WTC11 (cell line): ENCODE results near the gene TMEM184A. TPM values are rescaled to one million over a fixed set of nuclear protein-coding genes. Genes with fewer than 3 reads are reported as not detected.

Experiments used
- ATAC-seq: fragments of 200-7000 bp; cut with Tn5 transposase; 2 replicates; pipeline ENCODE4 v1.10.0; 2021; ENCODE audit warnings: mild to moderate bottlenecking, moderate library complexity
- CTCF ChIA-PET: fragments of 300-600 bp; sonication (Branson Sonifier 250); formaldehyde crosslinking; loops from one replicate; lab custom pipeline; 2021; ENCODE audit warnings: antibody characterized with exemption; lab: Charles Lee
- POLR2A ChIA-PET: fragments of 350-600 bp; sonication (Branson Sonifier 250); formaldehyde crosslinking; loops from one replicate; lab custom pipeline; 2021; ENCODE audit warnings: antibody characterized with exemption; lab: Charles Lee
- DNase-seq: peaks from one replicate; pipeline ENCODE4 v3.0.0; 2021; ENCODE audit warnings: low spot score
- H3K27ac Mint-ChIP-seq: 2 replicates; pipeline ENCODE4 v1.8.0; 2021; ENCODE audit warnings: mixed read lengths
- H3K27me3 Mint-ChIP-seq: 2 replicates; pipeline ENCODE4 v1.8.0; 2021; ENCODE audit warnings: low read depth, mild to moderate bottlenecking, moderate library complexity, mixed read lengths
- H3K36me3 Mint-ChIP-seq: 2 replicates; pipeline ENCODE4 v1.8.0; 2021; ENCODE audit warnings: mixed read lengths
- H3K4me1 Mint-ChIP-seq: 2 replicates; pipeline ENCODE4 v1.8.0; 2022; ENCODE audit warnings: mixed read lengths
- H3K4me3 Mint-ChIP-seq: 2 replicates; pipeline ENCODE4 v1.8.0; 2021; ENCODE audit warnings: mild to moderate bottlenecking, moderate library complexity, mixed read lengths
- H3K9me3 Mint-ChIP-seq: 2 replicates; pipeline ENCODE4 v1.8.0; 2021; ENCODE audit warnings: mixed read lengths
- E2F4 ChIP-seq: sonication (generic); formaldehyde crosslinking; IDR thresholded peaks from 2 replicates; pipeline ENCODE4 v1.8.1; 2022; ENCODE audit warnings: low read depth, mild to moderate bottlenecking, moderate library complexity, missing genetic modification reagents, borderline replicate concordance
- HMGA2 ChIP-seq: fragments of 250-450 bp; sonication (Bioruptor Pico); IDR thresholded peaks from 2 replicates; pipeline ENCODE4 v1.4.0; 2021; ENCODE audit warnings: mild to moderate bottlenecking, moderate library complexity
- JUN ChIP-seq: sonication (generic); formaldehyde crosslinking; IDR thresholded peaks from 2 replicates; pipeline ENCODE4 v1.8.0; 2023; ENCODE audit warnings: mild to moderate bottlenecking, missing genetic modification reagents
- MAX ChIP-seq: sonication (generic); formaldehyde crosslinking; IDR thresholded peaks from 2 replicates; pipeline ENCODE4 v1.8.0; 2022; ENCODE audit warnings: mild to moderate bottlenecking, missing genetic modification reagents
- MLX ChIP-seq: sonication (generic); formaldehyde crosslinking; IDR thresholded peaks from 2 replicates; pipeline ENCODE4 v1.8.1; 2023; ENCODE audit warnings: mild to moderate bottlenecking, missing genetic modification reagents, moderate library complexity
- NR2C2 ChIP-seq: sonication (generic); formaldehyde crosslinking; IDR thresholded peaks from 2 replicates; pipeline ENCODE4 v1.8.0; 2022; ENCODE audit warnings: mild to moderate bottlenecking, missing genetic modification reagents
- PRDM15 ChIP-seq: sonication (generic); formaldehyde crosslinking; IDR thresholded peaks from 2 replicates; pipeline ENCODE4 v1.8.0; 2022; ENCODE audit warnings: missing genetic modification reagents
- RORB ChIP-seq: fragments of 250-450 bp; sonication (Bioruptor Pico); IDR thresholded peaks from 2 replicates; pipeline ENCODE4 v1.9.0; 2021; ENCODE audit warnings: mild to moderate bottlenecking
- SOX15 ChIP-seq: fragments of 250-450 bp; sonication (Bioruptor Pico); IDR thresholded peaks from 2 replicates; pipeline ENCODE4 v1.9.0; 2021; ENCODE audit warnings: mild to moderate bottlenecking
- TEAD1 ChIP-seq: sonication (generic); formaldehyde crosslinking; IDR thresholded peaks from 2 replicates; pipeline ENCODE4 v1.8.0; 2022; ENCODE audit warnings: mild to moderate bottlenecking, missing genetic modification reagents
- TEAD4 ChIP-seq: sonication (generic); formaldehyde crosslinking; IDR thresholded peaks from 2 replicates; pipeline ENCODE4 v1.8.0; 2022; ENCODE audit warnings: mild to moderate bottlenecking, missing genetic modification reagents
- TP53 ChIP-seq: sonication (generic); formaldehyde crosslinking; IDR thresholded peaks from 2 replicates; pipeline ENCODE4 v1.8.1; 2023; ENCODE audit warnings: mild to moderate bottlenecking, missing genetic modification reagents
- ZBTB21 ChIP-seq: sonication (generic); formaldehyde crosslinking; IDR thresholded peaks from 2 replicates; pipeline ENCODE4 v1.8.1; 2023; ENCODE audit warnings: mild to moderate bottlenecking, missing genetic modification reagents, borderline replicate concordance
- ZNF121 ChIP-seq: sonication (generic); formaldehyde crosslinking; IDR thresholded peaks from 2 replicates; pipeline ENCODE4 v1.8.0; 2023; ENCODE audit warnings: missing genetic modification reagents
- ZNF423 ChIP-seq: fragments of 250-450 bp; sonication (Bioruptor Pico); IDR thresholded peaks from 2 replicates; pipeline ENCODE4 v2.1.2; 2022; ENCODE audit warnings: mild to moderate bottlenecking, moderate library complexity
- ZNF425 ChIP-seq: fragments of 250-450 bp; sonication (Bioruptor Pico); conservative IDR thresholded peaks from 2 replicates; pipeline ENCODE4 v1.9.0; 2021; ENCODE audit warnings: mild to moderate bottlenecking
- ZNF512 ChIP-seq: sonication (generic); formaldehyde crosslinking; IDR thresholded peaks from 2 replicates; pipeline ENCODE4 v1.8.1; 2022; ENCODE audit warnings: missing genetic modification reagents, borderline replicate concordance
- total RNA-seq: library from RNA; stranded (reverse); gene quantifications from 3 replicates; pipeline ENCODE4 v1.2.3, GENCODE V29; 2021

TMEM184A gene
- total RNA-seq, 1 experiment from 2014 or later, result 1.4 TPM

- TF ChIP-seq MLX (CRISPR knock-in tag) (no peak), E2F4 (CRISPR knock-in tag) (no peak), RORB (no peak), SOX15 (CRISPR knock-in tag) (no peak), NR2C2 (CRISPR knock-in tag) (no peak), TEAD1 (no peak), ZBTB21 (no peak), ZNF512 (CRISPR knock-in tag) (no peak), ZNF425 (no peak), TEAD4 (CRISPR knock-in tag) (no peak)
Measured at GRCh38 chr7:1549357-1550004, 6.5 kb downstream of the TMEM184A start (continued).

GRCh38 chr7:1548944-1549343, 7.1 kb downstream of the TMEM184A start:
- Mint-ChIP-seq H3K4me1 (no peaks in the 10 kb centered on the region), H3K4me3 (no peak overlapping the region), H3K27me3 (no peaks in the 10 kb centered on the region)
- POLR2A ChIA-PET, result no interaction called here
- no peak for ATAC-seq
- DNase-seq, result no peak
- TF ChIP-seq ZNF423 (CRISPR knock-in tag), result no peak
- no peak for TF ChIP-seq JUN (CRISPR knock-in tag)
- TF ChIP-seq MLX (CRISPR knock-in tag), result no peak
- TF ChIP-seq HMGA2 (CRISPR knock-in tag), result no peak
- TF ChIP-seq TP53, result no peak
- TF ChIP-seq, all 79 proteins: peak for 0
- Mint-ChIP-seq H3K36me3 (no peaks in the 10 kb centered on the region), H3K27ac (peak overlapping the region; percentile 89), H3K9me3 (no peaks in the 10 kb centered on the region)
- CTCF ChIA-PET, result interaction anchor here (0.6 to 2.1 kb wide), 3 partner anchors 9 to 144 kb away, joined by 3 to 7 read pairs (median 5); no protein-coding TSS in a partner anchor

GRCh38 chr7:1548438-1548831, 7.6 kb downstream of the TMEM184A start:
- H3K27ac Mint-ChIP-seq, result peak overlapping the region; percentile 74; the same call in 1 of the 2 replicates
- ATAC-seq, result peak; percentile 37

More at GRCh38 chr7:1548438-1548831, 7.6 kb downstream of the TMEM184A start:
- Mint-ChIP-seq H3K9me3 (no peaks in the 10 kb centered on the region), H3K4me1 (no peaks in the 10 kb centered on the region), H3K4me3 (no peak overlapping the region), H3K27me3 (no peaks in the 10 kb centered on the region), H3K36me3 (no peaks in the 10 kb centered on the region)
- POLR2A ChIA-PET, result no interaction called here
- DNase-seq, result no peak
- 0 out of 2 replicates have a peak, but pooled peaks have one; percentile 6 for TF ChIP-seq ZNF121 (CRISPR knock-in tag)
- TF ChIP-seq MAX (CRISPR knock-in tag), result no peak
- TF ChIP-seq PRDM15 (CRISPR knock-in tag), result no peak
- no peak for TF ChIP-seq E2F4 (CRISPR knock-in tag)
- CTCF ChIA-PET, result interaction anchor here (0.6 to 2.1 kb wide), 5 partner anchors 10 to 143 kb away, joined by 3 to 7 read pairs (median 3); no protein-coding TSS in a partner anchor
